Left ventricle myocardium inferior (tissue), 1 donor: ENCODE measurements around the gene GRIK3. TPM values are rescaled to one million over a fixed set of nuclear protein-coding genes. Genes with fewer than 3 reads are reported as not detected.

ENCODE experiments used
- DNase-seq: peaks from one replicate; pipeline ENCODE4 v3.0.0-alpha.2; 2020
- H3K27ac ChIP-seq: fragments of 200-600 bp; replicated peaks from 2 replicates; pipeline ENCODE4 v1.8.0; 2021
- H3K27me3 ChIP-seq: fragments of 200-600 bp; 2 replicates; pipeline ENCODE4 v1.8.0; 2021; ENCODE audit warnings: low read depth
- H3K36me3 ChIP-seq: fragments of 200-600 bp; 2 replicates; pipeline ENCODE4 v1.8.0; 2021
- H3K4me1 ChIP-seq: fragments of 200-600 bp; 2 replicates; pipeline ENCODE4 v1.8.0; 2021
- H3K4me3 ChIP-seq: fragments of 200-600 bp; 2 replicates; pipeline ENCODE4 v1.8.0; 2021; ENCODE audit warnings: mild to moderate bottlenecking, moderate library complexity
- H3K9me3 ChIP-seq: fragments of 200-600 bp; replicated peaks from 2 replicates; pipeline ENCODE4 v1.8.0; 2021
- CTCF ChIP-seq: fragments of 200-600 bp; IDR thresholded peaks from 2 replicates; pipeline ENCODE4 v1.8.0; 2021; ENCODE audit warnings: antibody characterized with exemption, mild to moderate bottlenecking, borderline replicate concordance
- intact Hi-C: fragments of 100-400 bp; cut with micrococcal nuclease; formaldehyde crosslinking; loops from one replicate; pipeline ENCODE4 v1.11.0; 2022
- total RNA-seq: library from RNA; stranded (reverse); fragmentation: NEBNext Ultra II Directional; extraction: Animal tissue kit (Norgen Biotek cat#: 25700); gene quantifications from one replicate; pipeline ENCODE4 v1.2.1, GENCODE V29; 2021
- donor health status: DM: no; HTN: yes; CAD: no; lungs with severe emphysema.

The GRIK3 gene
- total RNA-seq, 1 donor from 2014 or later: 0.55 TPM

GRCh38 chr1:37002898-37003297 is 31.4 kb downstream of the GRIK3 start:
- Histone ChIP-seq H3K27me3 (no peaks in the 10 kb centered on the region), H3K4me1 (peaks cover 18% of the 10 kb centered on the region), H3K4me3 (no peak overlapping the region), H3K27ac (no peak overlapping the region), H3K36me3 (no peaks in the 10 kb centered on the region), H3K9me3 (no peaks in the 10 kb centered on the region)
- TF ChIP-seq CTCF: no peak
- no peak for DNase-seq
- intact Hi-C loops: no loop called here

GRCh38 chr1:37001703-37002102 is 32.6 kb downstream of the GRIK3 start:
- no peak for TF ChIP-seq CTCF
- DNase-seq: no peak
- intact Hi-C loops: no loop called here
- Histone ChIP-seq H3K9me3 (no peaks in the 10 kb centered on the region), H3K4me1 (peaks cover 17% of the 10 kb centered on the region), H3K36me3 (no peaks in the 10 kb centered on the region), H3K27me3 (peaks cover 6% of the 10 kb centered on the region), H3K4me3 (no peak overlapping the region), H3K27ac (no peak overlapping the region)

DNA sequence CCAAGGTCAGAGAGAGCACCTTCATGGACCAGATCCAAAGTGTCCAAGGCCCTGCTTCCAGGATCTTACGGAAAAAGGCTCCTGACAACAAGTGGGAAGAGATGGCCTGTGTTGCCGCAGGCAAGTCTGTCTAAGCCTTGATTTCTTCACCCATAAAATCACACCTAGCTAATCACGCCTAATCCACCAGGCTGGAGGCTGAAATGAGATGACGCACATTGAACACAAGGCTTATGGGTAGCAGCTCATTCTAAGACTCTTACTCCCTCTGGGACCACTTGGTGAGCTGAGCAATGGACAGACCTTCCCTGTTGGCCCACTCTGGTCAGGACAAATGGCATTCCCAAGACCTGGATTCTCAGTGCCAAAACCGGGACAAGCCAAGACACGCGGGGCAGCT is 38.2 kb downstream of the GRIK3 start:
- no peak for DNase-seq
- TF ChIP-seq CTCF: no peak

GRCh38 chr1:36994868-36995267 is 39.4 kb downstream of the GRIK3 start:
- no peak for DNase-seq
- intact Hi-C loops: no loop called here
- Histone ChIP-seq H3K27ac (no peak overlapping the region), H3K9me3 (no peaks in the 10 kb centered on the region), H3K4me3 (no peak overlapping the region), H3K36me3 (no peaks in the 10 kb centered on the region), H3K4me1 (peaks cover 8% of the 10 kb centered on the region), H3K27me3 (peaks cover 31% of the 10 kb centered on the region)
- no peak for TF ChIP-seq CTCF

More for the DNA sequence above, 38.2 kb downstream of the GRIK3 start:
- Histone ChIP-seq H3K27me3 (peaks cover 27% of the 10 kb centered on the region), H3K4me3 (no peak overlapping the region), H3K4me1 (peaks cover 8% of the 10 kb centered on the region), H3K27ac (no peak overlapping the region), H3K36me3 (no peaks in the 10 kb centered on the region), H3K9me3 (no peaks in the 10 kb centered on the region)
- intact Hi-C loops: no loop called here

- Histone ChIP-seq H3K27ac (no peak overlapping the region), H3K27me3 (peaks cover 36% of the 10 kb centered on the region), H3K9me3 (no peaks in the 10 kb centered on the region), H3K36me3 (no peaks in the 10 kb centered on the region), H3K4me3 (no peak overlapping the region), H3K4me1 (peaks cover 12% of the 10 kb centered on the region)
- DNase-seq: no peak
- intact Hi-C loops: no loop called here
- TF ChIP-seq CTCF: no peak
These were observed 40.0 kb downstream of the GRIK3 start for GRCh38 chr1:36994294-36994693.
